Measurements from ENCODE around the gene CHRNA3. TPM values are rescaled to one million over a fixed set of nuclear protein-coding genes. Genes with fewer than 3 reads are reported as not detected.

CHRNA3 gene
- total and polyA plus RNA-seq, 2 donors (not counting 1 experiment from before 2014, with no cell fraction given), result not detected

DNA sequence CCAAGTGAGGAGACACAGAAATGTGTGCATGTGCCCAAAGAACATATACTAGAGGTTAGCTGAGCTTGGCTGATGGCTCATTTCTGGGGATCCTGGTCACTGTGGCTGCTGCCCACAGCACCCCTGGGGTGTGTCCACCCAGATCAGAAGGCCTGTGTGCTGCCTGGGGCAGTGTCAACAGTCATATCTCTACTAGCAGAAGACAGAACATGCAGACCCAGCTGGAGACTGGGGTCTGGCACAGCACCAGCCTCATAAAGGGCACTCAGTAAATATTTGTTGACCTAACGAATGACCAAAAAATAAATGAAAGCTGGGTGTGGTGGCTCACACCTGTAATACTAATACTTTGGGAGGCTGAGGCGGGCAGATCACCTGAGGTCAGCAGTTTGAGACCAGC lies 16.4 kb downstream of the CHRNA3 start:
- no peak overlapping the region for H3K9ac ChIP-seq (ENCODE audit: low read length)

DNA sequence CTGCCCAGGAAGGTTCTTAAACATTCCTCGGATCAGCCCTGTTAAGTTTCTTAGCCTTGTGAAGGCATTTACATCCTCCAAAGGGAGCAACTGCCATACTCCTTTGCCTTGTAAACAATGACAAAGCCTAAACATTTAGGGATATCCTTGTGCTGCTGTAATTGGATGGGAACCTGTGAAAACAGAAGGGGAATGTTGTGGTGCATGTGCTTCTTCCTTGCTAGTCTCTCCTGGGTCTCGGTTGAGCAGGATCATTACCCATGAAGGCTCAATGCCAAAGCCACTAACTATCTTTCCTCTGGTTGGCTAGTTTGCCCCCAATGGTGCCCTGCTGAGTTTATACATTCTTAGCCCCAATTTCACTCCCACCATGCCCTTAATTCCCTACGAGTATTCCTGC lies 17.3 kb downstream of the CHRNA3 start:
- no CpG with 5 or more reads among the region's 3 CpGs for WGBS (ENCODE audit: insufficient coverage)
- Histone ChIP-seq H3K27me3 (replicated peaks in 1 of 4; ENCODE audit: control extremely low read depth in 1 of 4, control insufficient read depth in 3 of 4, insufficient read depth in 4 of 4, low read length in 3 of 4) (peaks cover 0 to 8% (median 1%) of the 10 kb centered on the region in 4 experiments), H3K27ac (ENCODE audit: low read length in 2 of 2) (no peak overlapping the region), H2AFZ (ENCODE audit: insufficient read depth, low read depth, low read length, poor library complexity, severe bottlenecking) (no peak overlapping the region), H3K79me2 (ENCODE audit: control insufficient read depth, insufficient read depth, low read length) (no peaks in the 10 kb centered on the region), H3K9me3 (ENCODE audit: control extremely low read depth in 1 of 3, control insufficient read depth in 2 of 3, insufficient read depth in 1 of 3, low read length in 2 of 3) (no peaks in the 10 kb centered on the region), H3K9ac (ENCODE audit: low read length) (no peak overlapping the region), H4K20me1 (ENCODE audit: control insufficient read depth, insufficient read depth, low read length, poor library complexity, severe bottlenecking) (no peaks in the 10 kb centered on the region), H3K36me3 (replicated peaks in 1 of 2; ENCODE audit: control extremely low read depth in 1 of 2, control insufficient read depth in 1 of 2, extremely low read depth in 1 of 2, insufficient read depth in 2 of 2, low read length in 1 of 2) (no peaks in the 10 kb centered on the region), H3K4me1 (ENCODE audit: control insufficient read depth in 2 of 2, insufficient read depth in 2 of 2, low read length in 2 of 2) (no peaks in the 10 kb centered on the region), H3K4me2 (replicated peaks; ENCODE audit: low read depth, low read length, poor library complexity, severe bottlenecking) (no peak overlapping the region), H3K4me3 (ENCODE audit: control extremely low read depth in 1 of 5, extremely low read depth in 1 of 5, insufficient read depth in 1 of 5, low read depth in 2 of 5, low read length in 4 of 5) (no peak overlapping the region)
- POLR2A ChIA-PET, result no interaction called here
- peaks cover 25% of the 10 kb centered on the region for H3K27me3 Mint-ChIP-seq
- H3K4me3 Mint-ChIP-seq, result no peak overlapping the region
- no peaks in the 10 kb centered on the region for H3K4me1 Mint-ChIP-seq
- DNase-seq, result no peak
- intact Hi-C loops (cut with micrococcal nuclease), result no loop called here
- no peak for ATAC-seq (ENCODE audit: low read depth)
- TF ChIP-seq EZH2 (IDR thresholded peaks at IDR 0.05; ENCODE audit: borderline replicate concordance, insufficient read depth, low read depth, low read length, poor library complexity, severe bottlenecking), result no peak
- TF ChIP-seq, protein P1, sequence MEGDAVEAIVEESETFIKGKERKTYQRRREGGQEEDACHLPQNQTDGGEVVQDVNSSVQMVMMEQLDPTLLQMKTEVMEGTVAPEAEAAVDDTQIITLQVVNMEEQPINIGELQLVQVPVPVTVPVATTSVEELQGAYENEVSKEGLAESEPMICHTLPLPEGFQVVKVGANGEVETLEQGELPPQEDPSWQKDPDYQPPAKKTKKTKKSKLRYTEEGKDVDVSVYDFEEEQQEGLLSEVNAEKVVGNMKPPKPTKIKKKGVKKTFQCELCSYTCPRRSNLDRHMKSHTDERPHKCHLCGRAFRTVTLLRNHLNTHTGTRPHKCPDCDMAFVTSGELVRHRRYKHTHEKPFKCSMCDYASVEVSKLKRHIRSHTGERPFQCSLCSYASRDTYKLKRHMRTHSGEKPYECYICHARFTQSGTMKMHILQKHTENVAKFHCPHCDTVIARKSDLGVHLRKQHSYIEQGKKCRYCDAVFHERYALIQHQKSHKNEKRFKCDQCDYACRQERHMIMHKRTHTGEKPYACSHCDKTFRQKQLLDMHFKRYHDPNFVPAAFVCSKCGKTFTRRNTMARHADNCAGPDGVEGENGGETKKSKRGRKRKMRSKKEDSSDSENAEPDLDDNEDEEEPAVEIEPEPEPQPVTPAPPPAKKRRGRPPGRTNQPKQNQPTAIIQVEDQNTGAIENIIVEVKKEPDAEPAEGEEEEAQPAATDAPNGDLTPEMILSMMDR (IDR thresholded peaks at IDR 0.05), result no peak
- H3K27ac Mint-ChIP-seq, result no peak overlapping the region
- H3K9me3 Mint-ChIP-seq (ENCODE audit: insufficient read depth), result no peaks in the 10 kb centered on the region
- CTCF ChIA-PET, result no interaction called here

More for the DNA sequence above, 16.4 kb downstream of the CHRNA3 start:
- Histone ChIP-seq H3K4me3 (ENCODE audit: control extremely low read depth in 1 of 5, extremely low read depth in 1 of 5, insufficient read depth in 1 of 5, low read depth in 2 of 5, low read length in 4 of 5) (no peak overlapping the region), H2AFZ (ENCODE audit: insufficient read depth, low read depth, low read length, poor library complexity, severe bottlenecking) (no peak overlapping the region), H3K9me3 (ENCODE audit: control extremely low read depth in 1 of 3, control insufficient read depth in 2 of 3, insufficient read depth in 1 of 3, low read length in 2 of 3) (no peaks in the 10 kb centered on the region), H3K4me2 (replicated peaks; ENCODE audit: low read depth, low read length, poor library complexity, severe bottlenecking) (no peak overlapping the region), H3K27ac (ENCODE audit: low read length in 2 of 2) (no peak overlapping the region), H3K79me2 (ENCODE audit: control insufficient read depth, insufficient read depth, low read length) (no peaks in the 10 kb centered on the region), H4K20me1 (ENCODE audit: control insufficient read depth, insufficient read depth, low read length, poor library complexity, severe bottlenecking) (no peaks in the 10 kb centered on the region), H3K36me3 (replicated peaks in 1 of 2; ENCODE audit: control extremely low read depth in 1 of 2, control insufficient read depth in 1 of 2, extremely low read depth in 1 of 2, insufficient read depth in 2 of 2, low read length in 1 of 2) (no peaks in the 10 kb centered on the region), H3K4me1 (ENCODE audit: control insufficient read depth in 2 of 2, insufficient read depth in 2 of 2, low read length in 2 of 2) (no peaks in the 10 kb centered on the region), H3K27me3 (replicated peaks in 1 of 4; ENCODE audit: control extremely low read depth in 1 of 4, control insufficient read depth in 3 of 4, insufficient read depth in 4 of 4, low read length in 3 of 4) (peaks cover 0 to 8% (median 1%) of the 10 kb centered on the region in 4 experiments)
- POLR2A ChIA-PET, result interaction anchor here (0.6 kb wide), 1 partner anchor 167 kb away, joined by 3 read pairs; no protein-coding TSS in a partner anchor
- Mint-ChIP-seq H3K27ac (no peak overlapping the region), H3K27me3 (peaks cover 28% of the 10 kb centered on the region), H3K9me3 (ENCODE audit: insufficient read depth) (no peaks in the 10 kb centered on the region), H3K4me1 (no peaks in the 10 kb centered on the region), H3K4me3 (no peak overlapping the region)
- DNase-seq, result no peak
- no peak for ATAC-seq (ENCODE audit: low read depth)
- WGBS (ENCODE audit: insufficient coverage), result 100% methylated on average over 1 of the region's 2 CpGs
- TF ChIP-seq, protein P1 (IDR thresholded peaks at IDR 0.05), result no peak
- no peak for TF ChIP-seq EZH2 (IDR thresholded peaks at IDR 0.05; ENCODE audit: borderline replicate concordance, insufficient read depth, low read depth, low read length, poor library complexity, severe bottlenecking)
- intact Hi-C loops (cut with micrococcal nuclease), result no loop called here
- CTCF ChIA-PET, result interaction anchor here (2.7 kb wide), 1 partner anchor 12 kb away, joined by 6 read pairs; no protein-coding TSS in a partner anchor
